Measurements from ENCODE around the gene SLC9C2. TPM values are rescaled to one million over a fixed set of nuclear protein-coding genes. Genes with fewer than 3 reads are reported as not detected.
"Not testable (repeated sequence)": the region's sequence is repeated elsewhere in the genome, so short reads cannot be mapped to it uniquely, and the experiment has no call there.

SLC9C2 gene
- total RNA-seq, 1 experiment from 2014 or later, result not detected

DNA sequence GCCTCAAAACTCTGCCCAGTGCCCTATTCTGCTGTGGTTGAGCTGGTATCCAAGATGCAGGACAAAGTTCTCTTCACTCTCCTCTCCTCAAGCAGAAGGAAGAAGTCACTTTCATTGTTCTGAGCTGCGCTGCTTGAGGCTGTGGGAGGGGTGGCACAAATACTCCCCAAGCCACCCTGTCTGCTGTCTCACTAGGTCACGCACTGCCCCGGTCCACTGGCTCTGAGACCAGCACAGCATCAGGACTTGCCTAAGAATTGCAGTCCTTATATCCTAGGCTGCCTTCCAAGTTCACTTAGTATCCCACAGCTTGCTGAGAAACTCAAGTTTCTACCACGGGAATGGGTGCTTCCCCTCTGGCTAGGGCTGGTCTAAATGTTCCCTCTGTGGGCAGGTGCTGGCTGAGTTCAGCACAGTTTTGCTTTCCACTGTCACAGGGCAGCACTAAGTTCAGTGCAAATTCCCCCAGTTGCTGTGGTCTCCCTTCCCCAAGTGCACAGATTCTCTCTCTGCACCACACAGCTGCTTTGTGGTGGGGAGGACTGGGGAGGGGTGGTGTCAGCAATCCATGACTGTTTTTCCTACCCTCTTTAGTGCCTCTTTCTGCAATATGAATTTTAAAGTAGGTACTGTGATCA is 32.4 kb downstream of the SLC9C2 start:
- Histone ChIP-seq H3K4me1 (ENCODE audit: control insufficient read depth, insufficient read depth, low read length) (no peaks in the 10 kb centered on the region), H3K27me3 (ENCODE audit: control insufficient read depth, insufficient read depth, low read length) (no peaks in the 10 kb centered on the region), H3K27ac (ENCODE audit: low read length) (no peak overlapping the region), H3K4me3 (ENCODE audit: low read depth in 2 of 2, low read length in 2 of 2) (no peak overlapping the region), H3K9me3 (ENCODE audit: control insufficient read depth, insufficient read depth, low read depth, low read length) (no peaks in the 10 kb centered on the region), H3K36me3 (ENCODE audit: control insufficient read depth, insufficient read depth, low read length) (no peaks in the 10 kb centered on the region)
- in situ Hi-C loops (cut with HindIII; ENCODE audit: low pct_unique_long_range_greater_than_20kb, low sequenced_read_pairs), result no loop called here
- intact Hi-C loops (cut with micrococcal nuclease; ENCODE audit: unreplicated experiment), result no loop called here
- BruUV-seq (replicated peaks), result no TSS peak
- DNase-seq (ENCODE audit: low read depth, low spot score) (no peak), ATAC-seq (no peak)
- CTCF ChIA-PET, result no interaction called here
- POLR2A ChIA-PET, result no interaction called here
- TF ChIP-seq POLR2AphosphoS5 (IDR thresholded peaks at IDR 0.05; ENCODE audit: low read depth, low read length) (no peak), SIN3A (IDR thresholded peaks at IDR 0.05; ENCODE audit: borderline replicate concordance, insufficient read depth, low read depth, low read length) (no peak), REST (IDR thresholded peaks at IDR 0.05; ENCODE audit: insufficient read depth in 1 of 2, low read depth in 2 of 2, low read length in 1 of 2) (no peak), CTCF (IDR thresholded peaks at IDR 0.05) (no peak), TCF7L2 (IDR thresholded peaks at IDR 0.05; ENCODE audit: low read depth, low read length) (no peak)

- no peak for DNase-seq (ENCODE audit: low read depth, low spot score)
- H3K36me3 ChIP-seq (ENCODE audit: control insufficient read depth, insufficient read depth, low read length), result no peaks in the 10 kb centered on the region
- in situ Hi-C loops (cut with HindIII; ENCODE audit: low pct_unique_long_range_greater_than_20kb, low sequenced_read_pairs) (no loop called here), intact Hi-C loops (cut with micrococcal nuclease; ENCODE audit: unreplicated experiment) (no loop called here)
- H3K27me3 ChIP-seq (ENCODE audit: control insufficient read depth, insufficient read depth, low read length), result no peaks in the 10 kb centered on the region
- POLR2A ChIA-PET, result no interaction called here
- BruUV-seq (replicated peaks), result no TSS peak
- H3K27ac ChIP-seq (ENCODE audit: low read length), result no peak overlapping the region
- no peak overlapping the region for H3K4me3 ChIP-seq (ENCODE audit: low read depth in 2 of 2, low read length in 2 of 2)
- H3K9me3 ChIP-seq (ENCODE audit: control insufficient read depth, insufficient read depth, low read depth, low read length), result no peaks in the 10 kb centered on the region
- CTCF ChIA-PET, result no interaction called here
- no peak for TF ChIP-seq POLR2AphosphoS5 (IDR thresholded peaks at IDR 0.05; ENCODE audit: low read depth, low read length)
- no peak for TF ChIP-seq REST (IDR thresholded peaks at IDR 0.05; ENCODE audit: insufficient read depth in 1 of 2, low read depth in 2 of 2, low read length in 1 of 2)
- no peak for TF ChIP-seq CTCF (IDR thresholded peaks at IDR 0.05)
- TF ChIP-seq SIN3A (IDR thresholded peaks at IDR 0.05; ENCODE audit: borderline replicate concordance, insufficient read depth, low read depth, low read length), result no peak
- TF ChIP-seq TCF7L2 (IDR thresholded peaks at IDR 0.05; ENCODE audit: low read depth, low read length), result no peak
- no peak for ATAC-seq
- H3K4me1 ChIP-seq (ENCODE audit: control insufficient read depth, insufficient read depth, low read length), result no peaks in the 10 kb centered on the region
Observed at GRCh38 chr1:173568483-173568882, 34.4 kb downstream of the SLC9C2 start.

GRCh38 chr1:173563846-173564245 is 39.0 kb downstream of the SLC9C2 start:
- DNase-seq (ENCODE audit: low read depth, low spot score); in situ Hi-C loops (cut with HindIII; ENCODE audit: low pct_unique_long_range_greater_than_20kb, low sequenced_read_pairs); H3K27ac ChIP-seq (ENCODE audit: low read length); BruUV-seq (replicated peaks); H3K9me3 ChIP-seq (ENCODE audit: control insufficient read depth, insufficient read depth, low read depth, low read length); H3K4me1 ChIP-seq (ENCODE audit: control insufficient read depth, insufficient read depth, low read length); intact Hi-C loops (cut with micrococcal nuclease; ENCODE audit: unreplicated experiment); ATAC-seq; H3K4me3 ChIP-seq (ENCODE audit: low read depth in 2 of 2, low read length in 2 of 2); H3K36me3 ChIP-seq (ENCODE audit: control insufficient read depth, insufficient read depth, low read length); POLR2A ChIA-PET; H3K27me3 ChIP-seq (ENCODE audit: control insufficient read depth, insufficient read depth, low read length); CTCF ChIA-PET: not testable (repeated sequence)

Data from Panc1 (cell line).